Head of caudate nucleus (tissue), 42 donors: Measurements from ENCODE around the gene DOCK4.
"Not testable (repeated sequence)": the region's sequence is repeated elsewhere in the genome, so short reads cannot be mapped to it uniquely, and the experiment has no call there.

Experiments used
- DNase-seq, 42 donors: peaks; one replicate each; pipeline versions ENCODE4 v3.0.0 to v3.0.0-alpha.2; 2020 to 2021; ENCODE audit warnings: mixed read lengths in 7 of 42
- intact Hi-C: fragments of 100-400 bp; cut with DNase I; formaldehyde crosslinking; loops from one replicate; pipeline ENCODE4 v1.15.0; 2022

The DOCK4 gene, protein sequence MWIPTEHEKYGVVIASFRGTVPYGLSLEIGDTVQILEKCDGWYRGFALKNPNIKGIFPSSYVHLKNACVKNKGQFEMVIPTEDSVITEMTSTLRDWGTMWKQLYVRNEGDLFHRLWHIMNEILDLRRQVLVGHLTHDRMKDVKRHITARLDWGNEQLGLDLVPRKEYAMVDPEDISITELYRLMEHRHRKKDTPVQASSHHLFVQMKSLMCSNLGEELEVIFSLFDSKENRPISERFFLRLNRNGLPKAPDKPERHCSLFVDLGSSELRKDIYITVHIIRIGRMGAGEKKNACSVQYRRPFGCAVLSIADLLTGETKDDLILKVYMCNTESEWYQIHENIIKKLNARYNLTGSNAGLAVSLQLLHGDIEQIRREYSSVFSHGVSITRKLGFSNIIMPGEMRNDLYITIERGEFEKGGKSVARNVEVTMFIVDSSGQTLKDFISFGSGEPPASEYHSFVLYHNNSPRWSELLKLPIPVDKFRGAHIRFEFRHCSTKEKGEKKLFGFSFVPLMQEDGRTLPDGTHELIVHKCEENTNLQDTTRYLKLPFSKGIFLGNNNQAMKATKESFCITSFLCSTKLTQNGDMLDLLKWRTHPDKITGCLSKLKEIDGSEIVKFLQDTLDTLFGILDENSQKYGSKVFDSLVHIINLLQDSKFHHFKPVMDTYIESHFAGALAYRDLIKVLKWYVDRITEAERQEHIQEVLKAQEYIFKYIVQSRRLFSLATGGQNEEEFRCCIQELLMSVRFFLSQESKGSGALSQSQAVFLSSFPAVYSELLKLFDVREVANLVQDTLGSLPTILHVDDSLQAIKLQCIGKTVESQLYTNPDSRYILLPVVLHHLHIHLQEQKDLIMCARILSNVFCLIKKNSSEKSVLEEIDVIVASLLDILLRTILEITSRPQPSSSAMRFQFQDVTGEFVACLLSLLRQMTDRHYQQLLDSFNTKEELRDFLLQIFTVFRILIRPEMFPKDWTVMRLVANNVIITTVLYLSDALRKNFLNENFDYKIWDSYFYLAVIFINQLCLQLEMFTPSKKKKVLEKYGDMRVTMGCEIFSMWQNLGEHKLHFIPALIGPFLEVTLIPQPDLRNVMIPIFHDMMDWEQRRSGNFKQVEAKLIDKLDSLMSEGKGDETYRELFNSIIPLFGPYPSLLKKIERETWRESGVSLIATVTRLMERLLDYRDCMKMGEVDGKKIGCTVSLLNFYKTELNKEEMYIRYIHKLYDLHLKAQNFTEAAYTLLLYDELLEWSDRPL (N-terminal part only)

DNA sequence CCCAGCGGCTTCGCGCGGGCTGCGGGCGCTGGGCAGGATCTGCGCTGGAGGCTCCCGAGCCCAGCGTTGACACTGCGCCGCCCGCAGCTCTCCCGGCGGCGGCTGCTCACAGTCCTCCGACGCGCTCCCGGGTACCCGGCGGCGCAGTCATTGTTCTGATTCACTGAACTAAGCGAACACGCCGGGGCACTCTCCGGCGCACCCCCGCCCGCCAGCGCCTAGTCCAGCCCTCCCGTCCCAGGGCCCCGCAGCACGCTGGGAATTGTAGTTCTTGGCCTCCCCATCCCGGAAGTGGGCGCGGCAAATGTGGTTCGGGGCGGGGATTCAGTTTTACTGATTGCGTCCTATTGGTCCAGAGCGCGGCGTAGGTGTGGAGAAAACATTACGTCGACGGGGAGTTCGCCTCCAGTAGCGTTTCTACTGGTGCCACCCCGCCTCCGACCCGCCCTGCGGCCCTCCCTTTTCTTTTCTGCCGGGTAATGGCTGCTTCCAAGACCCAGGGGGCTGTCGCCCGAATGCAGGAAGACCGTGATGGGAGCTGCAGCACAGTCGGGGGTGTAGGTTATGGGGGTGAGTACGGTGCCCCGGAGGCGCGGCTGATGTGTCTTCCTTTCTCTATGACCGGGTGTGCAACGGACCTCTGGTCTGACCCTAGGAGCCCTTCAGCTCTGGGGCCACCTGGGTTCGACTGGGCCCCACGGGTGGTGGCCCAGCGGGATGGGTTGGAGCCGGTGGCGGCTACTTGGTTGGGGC is at the start of gene DOCK4, which contains the start of gene ZNF277:
Gene DOCK4 (minus strand): TSS at position 162 of the 753 bp plus-strand sequence. CDS start 261 bp downstream, outside the sequence.
Gene ZNF277 (plus strand): TSS at position 458 of the 753 bp plus-strand sequence. CDS start 22 bp downstream, at position 480.
- intact Hi-C loops = loop anchor here (10.0 kb wide), 1 partner anchor 452 kb away; no protein-coding TSS in a partner anchor

DNA sequence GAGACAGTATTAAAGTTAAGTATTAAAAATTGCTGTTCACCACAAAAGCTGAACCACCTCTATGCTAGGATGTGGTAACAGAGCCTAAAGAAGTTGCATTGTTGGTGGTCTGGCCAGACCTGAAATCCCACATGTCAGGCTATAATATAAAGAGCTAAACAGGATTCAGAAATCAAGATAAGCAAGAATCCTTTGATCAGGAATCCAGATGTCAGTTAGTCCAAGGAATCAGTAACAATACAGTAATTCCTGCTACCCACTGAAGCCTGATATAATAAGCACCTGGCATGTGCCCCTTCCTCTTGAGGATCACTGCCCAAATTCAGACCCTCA is 49.2 kb upstream of the DOCK4 start:
- intact Hi-C loops = no loop called here
- no peak for DNase-seq

More for the DNA sequence above, at the start of gene DOCK4, which contains the start of gene ZNF277:
- DNase-seq = peak; percentile 98 to 100 (median 99)

DNA sequence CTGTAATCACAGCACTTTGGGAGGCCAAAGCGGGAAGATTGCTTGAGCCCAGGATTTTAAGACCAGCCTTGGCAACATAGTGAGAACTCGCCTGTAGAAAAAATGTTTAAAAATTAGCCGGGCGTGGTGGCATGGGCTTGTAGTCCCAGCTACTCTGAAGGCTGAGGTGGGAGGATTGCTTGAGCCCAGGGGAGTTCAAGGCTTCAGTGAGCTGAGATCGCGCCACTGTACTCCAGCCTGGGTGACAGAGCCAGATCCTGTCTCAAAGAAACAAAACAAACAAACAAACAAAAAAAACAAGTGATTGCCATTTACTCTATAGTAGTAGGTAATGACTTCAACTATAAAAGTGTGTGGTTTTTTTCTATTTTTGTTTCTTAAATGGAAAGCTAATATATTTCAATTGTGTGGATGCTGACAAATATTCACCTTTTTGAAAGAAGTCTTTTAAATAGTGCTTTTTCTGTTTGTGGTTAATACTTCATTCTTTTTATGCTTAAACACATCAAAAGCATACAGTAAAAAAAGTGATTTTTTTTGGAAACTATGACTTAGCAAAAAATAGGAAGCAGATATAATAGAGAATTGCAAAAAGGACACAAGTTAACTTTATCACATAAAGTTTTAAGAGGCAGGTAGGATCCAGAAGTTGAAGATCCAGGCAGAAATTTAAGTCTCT is 48.6 kb upstream of the DOCK4 start:
- intact Hi-C loops = no loop called here
- DNase-seq = no peak

DNA sequence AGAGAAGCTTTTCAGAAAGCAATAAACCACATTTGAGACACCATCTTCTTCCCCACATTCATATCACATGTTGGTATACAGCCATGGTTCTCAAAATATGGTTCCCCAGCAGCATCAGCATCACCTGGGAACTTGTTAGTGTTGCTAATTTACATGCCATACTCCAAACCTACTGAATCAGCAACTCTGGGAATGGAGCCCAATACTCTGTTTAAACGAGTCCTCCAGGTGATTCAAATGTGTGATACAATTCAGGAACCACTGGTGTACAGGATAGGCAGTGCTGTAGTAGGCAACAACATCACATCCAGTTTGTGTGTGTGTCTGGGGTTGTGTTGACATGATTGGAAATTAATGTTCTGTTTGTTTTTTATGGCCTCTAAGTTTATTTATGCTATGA is 48.0 kb upstream of the DOCK4 start:
- no peak for DNase-seq
- intact Hi-C loops = no loop called here

DNA sequence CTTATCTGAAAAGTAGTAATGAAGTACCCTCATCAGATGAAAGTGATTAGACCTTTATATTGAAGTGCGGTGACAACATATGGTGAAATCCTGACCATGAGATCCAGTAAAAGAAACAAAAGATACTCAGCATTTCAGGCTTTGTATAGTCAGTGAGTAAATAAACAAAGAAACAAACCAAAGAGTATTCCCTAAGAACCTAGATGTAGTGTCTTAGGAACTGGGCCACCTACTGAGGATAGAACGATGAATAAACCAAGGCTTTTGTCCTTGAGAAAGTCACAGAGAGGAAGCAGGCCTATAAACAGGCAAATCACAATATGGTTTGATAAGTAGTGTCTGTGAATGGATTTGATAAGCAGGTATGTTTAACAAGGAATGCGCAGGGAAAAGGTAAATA is 46.5 kb upstream of the DOCK4 start:
- intact Hi-C loops = no loop called here

DNA sequence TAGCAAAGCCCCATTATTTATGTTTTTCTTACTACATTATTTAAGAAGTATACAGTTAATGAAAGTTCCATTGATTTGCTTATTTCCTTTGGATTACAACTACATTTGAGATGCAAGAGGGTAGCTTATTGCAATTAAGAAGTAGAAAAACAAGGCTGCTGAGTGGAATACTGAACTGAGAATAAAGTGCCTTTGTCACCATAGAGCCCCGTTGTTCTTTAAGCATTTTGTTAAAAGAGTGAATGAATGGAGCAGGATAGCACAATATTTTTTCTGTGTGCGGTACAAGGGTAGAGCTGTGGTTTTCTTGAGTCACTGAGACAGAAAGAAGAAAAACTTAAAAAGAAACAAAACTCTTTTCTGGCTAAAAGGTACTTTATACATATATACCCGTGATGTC is 45.9 kb upstream of the DOCK4 start:
- DNase-seq = peak in 1 of 42 donors; percentile 25
- intact Hi-C loops = no loop called here

More for the DNA sequence above, 46.5 kb upstream of the DOCK4 start:
- no peak for DNase-seq

DNA sequence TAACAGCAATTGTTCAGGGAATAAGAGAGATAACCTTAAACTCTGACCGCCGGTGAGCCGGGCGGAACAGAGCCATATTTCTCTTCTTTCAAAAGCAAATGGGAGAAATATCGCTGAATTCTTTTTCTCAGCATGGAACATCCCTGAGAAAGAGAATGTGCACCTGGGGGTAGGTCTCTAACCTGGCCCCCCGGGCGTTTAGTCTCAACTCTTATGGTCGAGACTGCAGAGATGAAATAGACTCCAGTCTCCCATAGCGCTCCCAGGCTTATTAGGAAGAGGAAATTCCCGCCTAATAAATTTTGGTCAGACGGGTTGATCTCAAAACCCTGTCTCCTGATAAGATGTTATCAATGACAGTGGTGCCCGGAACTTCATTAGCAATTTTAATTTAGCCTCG is 43.8 kb upstream of the DOCK4 start:
- intact Hi-C loops, DNase-seq: not testable (repeated sequence)

DNA sequence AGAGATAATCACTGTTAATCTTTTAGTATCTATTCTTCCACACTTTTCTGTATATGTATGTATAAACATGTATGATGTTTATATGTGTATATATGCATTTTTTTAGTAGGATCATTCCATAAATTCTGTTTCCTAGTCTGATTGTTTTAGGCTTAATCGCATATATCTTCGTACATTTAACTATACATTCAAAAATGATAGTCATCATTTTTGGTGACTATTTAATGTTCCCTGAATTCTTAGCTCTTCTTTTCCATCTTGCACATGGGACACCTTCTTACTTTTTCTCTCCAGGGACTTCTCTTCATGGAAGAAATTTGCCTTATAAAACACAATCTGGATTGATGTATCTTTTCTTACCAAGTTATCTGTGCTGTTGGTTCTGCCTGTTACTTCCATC is 42.4 kb upstream of the DOCK4 start:
- intact Hi-C loops = no loop called here
- DNase-seq = no peak

DNA sequence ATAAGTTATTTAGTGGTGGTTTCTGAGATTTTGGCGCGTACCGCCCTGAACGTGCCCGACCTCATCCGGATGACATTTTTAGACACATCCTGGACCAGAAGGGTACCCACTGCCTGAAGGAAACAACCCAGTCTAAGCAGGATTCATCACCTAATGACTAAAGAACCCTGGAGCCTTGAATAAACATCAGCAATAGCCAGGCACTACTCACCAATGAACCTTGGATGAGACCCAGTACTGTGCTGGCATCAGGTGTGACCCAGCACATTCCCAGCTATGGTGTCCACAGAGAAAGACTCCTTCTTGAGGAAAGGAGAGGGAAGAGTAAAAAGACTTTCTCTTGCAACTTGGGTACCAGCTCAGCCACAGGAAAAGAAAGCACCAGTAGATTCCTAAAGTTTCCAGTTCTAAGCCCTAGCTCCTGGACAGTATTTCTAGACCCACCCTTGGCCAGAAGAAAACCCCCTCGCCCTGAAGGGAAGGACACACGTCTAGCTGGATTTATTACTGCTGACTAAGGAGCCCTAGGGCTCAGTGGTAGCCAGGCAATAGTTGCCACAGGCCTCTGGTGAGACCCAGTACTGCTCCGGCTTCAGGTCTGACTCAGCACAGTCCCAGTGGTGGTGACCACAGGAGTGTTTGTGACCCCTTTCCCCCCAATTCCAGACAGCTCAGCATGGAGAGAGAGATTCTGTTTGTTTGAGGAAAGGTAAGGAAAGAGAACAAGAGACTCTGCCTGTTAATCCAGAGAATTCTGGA is 32.8 kb upstream of the DOCK4 start:
- intact Hi-C loops = no loop called here
- DNase-seq = no peak

DNA sequence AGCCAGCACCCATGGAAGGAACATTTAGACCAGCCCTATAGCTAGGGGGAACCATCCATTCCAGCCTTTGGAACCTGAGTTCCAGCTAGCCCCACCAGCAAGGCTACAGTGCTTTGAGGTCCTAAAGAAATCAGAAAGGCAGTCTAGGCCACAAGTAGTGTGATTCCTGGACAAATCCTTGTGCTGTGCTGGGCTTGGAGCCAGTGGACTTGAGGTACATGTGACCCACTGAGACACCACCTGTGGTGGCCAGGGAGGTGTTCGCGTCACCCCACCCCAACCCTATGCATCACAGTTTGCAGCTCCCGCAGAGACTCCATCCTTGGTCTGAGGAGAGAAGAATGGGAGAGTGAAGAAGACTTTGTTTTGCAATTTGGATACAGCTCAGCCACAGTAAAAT is 32.1 kb upstream of the DOCK4 start:
- intact Hi-C loops = no loop called here

DNA sequence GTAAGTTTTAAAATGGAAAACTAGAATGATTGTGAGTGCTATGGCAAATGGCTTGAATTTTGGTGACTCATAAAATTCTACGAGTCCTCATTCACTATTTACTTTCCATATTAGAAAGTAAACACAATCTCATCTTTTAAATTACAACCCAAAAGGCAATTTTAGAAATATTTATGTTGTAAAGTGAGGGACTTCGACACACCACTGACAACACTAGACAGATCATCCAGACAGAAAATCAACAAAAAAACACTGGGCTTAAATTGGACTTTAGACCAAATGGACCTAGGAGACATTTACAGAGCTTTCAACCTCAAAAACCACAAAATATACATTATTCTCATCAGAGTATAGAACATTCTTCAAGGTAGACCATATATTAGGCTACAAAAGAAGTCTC is 30.4 kb upstream of the DOCK4 start:
- intact Hi-C loops = no loop called here
- no peak for DNase-seq

More for the DNA sequence above, 32.1 kb upstream of the DOCK4 start:
- no peak for DNase-seq

DNA sequence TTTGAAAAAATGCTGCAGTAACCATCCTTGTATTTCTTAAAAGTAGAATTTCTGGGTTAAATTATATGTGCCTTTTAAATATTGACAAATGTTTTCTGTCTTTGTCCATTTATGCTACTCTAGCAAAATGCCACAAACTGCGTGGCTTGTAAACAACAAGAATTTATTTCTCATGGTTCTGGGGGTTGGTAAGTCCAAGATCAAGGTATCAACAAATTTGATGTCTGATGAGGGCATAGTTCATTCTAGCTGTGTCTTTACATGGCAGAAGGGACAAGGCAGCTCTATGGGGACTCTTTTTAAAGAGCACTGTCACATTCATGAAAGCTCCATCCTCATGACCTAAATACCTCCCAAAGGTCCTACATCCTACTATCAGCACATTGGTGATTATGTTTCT is 27.9 kb upstream of the DOCK4 start:
- DNase-seq = no peak
- intact Hi-C loops = no loop called here

DNA sequence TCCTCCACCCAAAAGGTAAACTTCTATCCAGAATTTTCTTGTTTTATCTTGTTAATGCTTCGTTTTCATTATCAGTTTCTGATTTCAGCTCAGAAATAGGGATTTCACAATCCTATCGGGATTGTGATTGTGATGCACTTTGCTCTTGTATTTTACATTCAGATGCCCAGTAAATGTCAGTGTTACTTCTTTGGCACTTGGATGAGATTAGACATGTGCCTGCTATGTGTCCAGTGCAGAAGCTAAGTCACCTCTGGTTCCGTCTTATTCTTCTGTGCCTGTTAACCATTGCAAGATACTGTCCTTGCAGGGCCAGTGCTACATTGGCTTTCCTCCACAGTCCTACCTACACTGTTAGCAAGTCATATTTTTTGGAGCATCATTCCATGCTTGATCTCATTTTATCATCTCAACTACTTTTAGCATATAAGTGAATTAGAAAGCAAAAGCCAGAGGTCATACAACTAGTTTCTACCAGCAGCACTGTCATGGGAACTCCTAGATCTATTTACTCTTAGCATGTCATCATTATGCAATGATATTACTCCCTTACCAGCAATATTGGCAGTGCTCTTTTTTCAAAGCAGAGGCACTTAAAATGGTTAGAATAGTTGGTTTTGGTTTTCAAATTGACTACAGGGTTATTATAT is 27.0 kb upstream of the DOCK4 start:
- no peak for DNase-seq
- intact Hi-C loops = no loop called here

DNA sequence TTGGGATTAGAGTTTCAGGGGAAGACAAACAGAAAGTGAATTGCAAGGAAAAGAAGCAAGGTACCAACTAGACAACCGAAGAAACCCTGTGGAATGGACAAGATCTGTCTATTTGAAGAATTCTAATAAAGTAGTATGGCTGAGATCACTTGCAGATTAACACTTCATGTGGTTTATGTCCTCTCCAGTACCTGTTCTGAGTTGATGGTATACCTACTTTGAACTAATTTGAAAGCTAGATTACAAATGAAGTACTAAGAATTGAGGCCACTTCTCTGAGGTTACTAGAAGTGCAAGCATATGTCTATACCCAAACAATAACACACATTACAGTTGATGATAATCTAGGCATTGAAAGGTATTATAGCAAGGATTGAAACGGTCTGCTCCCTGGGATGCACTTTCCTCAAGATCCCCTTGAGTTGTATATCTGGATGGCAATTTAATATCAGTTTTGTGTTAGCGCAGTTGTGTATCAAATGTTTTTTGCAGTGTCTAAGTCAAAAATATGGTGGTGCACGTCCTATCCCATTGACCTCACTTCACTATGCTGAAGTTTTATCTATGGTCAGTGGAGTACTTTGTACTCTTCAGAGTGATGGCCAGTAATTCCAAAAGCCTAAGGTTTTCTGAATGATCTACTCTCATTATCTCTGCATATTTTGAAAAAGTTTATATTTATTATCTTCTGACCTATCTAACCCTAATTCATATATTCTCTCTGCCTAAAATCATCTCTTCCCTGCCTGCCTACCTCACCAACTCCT is 26.2 kb upstream of the DOCK4 start:
- DNase-seq = no peak
- intact Hi-C loops = no loop called here

DNA sequence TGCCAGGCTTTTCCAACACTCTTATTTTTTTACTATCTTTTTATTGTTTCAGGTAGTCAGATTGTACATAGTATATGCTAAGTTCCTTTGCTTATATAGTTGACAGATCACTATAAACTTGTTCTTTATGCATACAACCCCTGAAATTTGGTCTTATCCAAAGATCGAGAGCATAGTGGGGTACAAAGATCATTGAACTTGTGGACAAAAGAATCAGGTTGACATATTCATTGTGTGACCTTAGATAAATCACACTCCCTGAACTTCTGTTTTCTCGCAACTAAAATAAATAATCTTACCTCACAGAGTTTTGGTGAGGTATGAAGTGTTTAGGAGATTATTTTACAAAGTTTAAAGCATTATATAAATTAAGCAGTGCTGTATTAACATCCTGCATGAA is 22.4 kb upstream of the DOCK4 start:
- intact Hi-C loops = no loop called here
- no peak for DNase-seq

DNA sequence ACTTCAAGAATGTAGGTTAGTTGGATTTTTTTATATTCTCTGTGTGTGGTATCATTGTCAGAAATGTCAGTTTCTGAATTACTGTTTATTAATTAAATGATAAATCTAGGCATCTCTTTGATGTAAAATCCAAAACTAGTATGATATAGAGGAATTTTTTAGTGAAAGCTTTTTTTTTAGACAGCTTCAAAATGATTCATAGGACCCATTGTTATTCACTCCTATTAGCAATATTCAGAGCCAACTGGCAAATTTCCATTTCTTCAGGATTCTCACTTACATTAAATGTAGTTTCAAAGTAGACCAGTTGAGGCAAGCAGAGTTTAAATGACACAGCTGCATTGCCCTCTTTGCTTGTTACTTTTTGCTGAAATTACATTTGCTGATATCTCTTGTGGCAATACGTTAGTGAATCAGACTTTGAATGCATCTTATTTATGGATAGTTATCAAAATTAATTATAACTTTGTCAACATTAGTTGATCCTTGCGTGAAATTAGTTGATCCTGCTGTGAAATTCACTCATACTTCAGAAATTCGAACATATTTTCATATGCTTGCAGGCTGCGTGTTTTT is 20.6 kb upstream of the DOCK4 start:
- DNase-seq = no peak
- intact Hi-C loops = no loop called here
